Endothelial cell of umbilical vein (primary cell): ENCODE measurements around the gene CHI3L2. TPM values are rescaled to one million over a fixed set of nuclear protein-coding genes. Genes with fewer than 3 reads are reported as not detected.

Experiments used
- BruUV-seq: library from RNA; stranded (reverse); fragments of 400-500 nt; replicated peaks from 2 replicates; lab custom pipeline; 2021; lab: Mats Ljungman, UMichigan
- CTCF ChIA-PET: fragments of 300-600, 350-600 bp; sonication (Branson Sonifier 250); formaldehyde crosslinking; loops from one replicate; lab custom pipeline; 2021; ENCODE audit warnings: antibody characterized with exemption, inconsistent platforms; lab: Charles Lee
- POLR2A ChIA-PET: fragments of 300-600, 350-600 bp; sonication (Branson Sonifier 250); formaldehyde crosslinking; loops from one replicate; lab custom pipeline; 2021; ENCODE audit warnings: antibody characterized with exemption, inconsistent platforms; lab: Charles Lee
- DNase-seq: peaks from one replicate; pipeline ENCODE4 v3.0.0-alpha.2; 2011; ENCODE audit warnings: low read depth, low spot score
- FAIRE-seq: peaks from 2 replicates; lab custom pipeline; 2011; peaks lifted over from hg19 to GRCh38; lab: Jason Lieb, UNC
- H2AFZ ChIP-seq: 2 replicates; pipeline ENCODE4 v1.6.0; 2012; ENCODE audit warnings: low read depth, low read length, control low read depth, inconsistent platforms
- H3K27ac ChIP-seq: 2 replicates; pipeline ENCODE4 v1.5.1; 2011; ENCODE audit warnings: low read depth, mild to moderate bottlenecking, control low read depth, low read length, moderate library complexity; ENCODE audit not compliant: insufficient read depth
- H3K27me3 ChIP-seq, 2 experiments: 2 replicates each; pipeline versions ENCODE4 v1.6.0 to v1.6.1; 2011; ENCODE audit warnings: low read length in 2 of 2, mixed read lengths in 1 of 2; ENCODE audit not compliant: control insufficient read depth in 2 of 2, insufficient read depth in 2 of 2
- H3K36me3 ChIP-seq, 2 experiments: 2 replicates in 1 of 2; 3 replicates in 1 of 2; pipeline ENCODE4 v1.5.1; 2011; ENCODE audit warnings: low read length in 2 of 2, mild to moderate bottlenecking in 1 of 2, moderate library complexity in 1 of 2; ENCODE audit not compliant: control insufficient read depth in 2 of 2, insufficient read depth in 2 of 2; ENCODE audit errors: extremely low read depth in 1 of 2
- H3K4me1 ChIP-seq: 3 replicates; pipeline ENCODE4 v1.5.1; 2011; ENCODE audit warnings: mild to moderate bottlenecking, low read length; ENCODE audit not compliant: control insufficient read depth, insufficient read depth; ENCODE audit errors: extremely low read depth
- H3K4me2 ChIP-seq: 2 replicates; pipeline ENCODE4 v1.6.1; 2011; ENCODE audit warnings: low read length, control low read depth, mixed read lengths; ENCODE audit not compliant: insufficient read depth
- H3K4me3 ChIP-seq, 3 experiments: fragments of 200-600 bp in 1 of 3; sonication (generic), shearing (Covaris generic) in 1 of 3; replicated peaks in 1 of 3; 2 replicates each; pipeline ENCODE4 v1.5.1; 2011 to 2016; ENCODE audit warnings: control low read depth in 3 of 3, low read length in 3 of 3, mild to moderate bottlenecking in 2 of 3, inconsistent platforms in 1 of 3, low read depth in 1 of 3, moderate library complexity in 1 of 3; ENCODE audit not compliant: insufficient read depth in 1 of 3
- H3K79me2 ChIP-seq: 2 replicates; pipeline ENCODE4 v1.6.0; 2012; ENCODE audit warnings: low read length, inconsistent platforms; ENCODE audit not compliant: control insufficient read depth, insufficient read depth
- H3K9ac ChIP-seq: replicated peaks from 2 replicates; pipeline ENCODE3; 2011; ENCODE audit warnings: low read length, control low read depth; ENCODE audit not compliant: insufficient read depth; ENCODE audit errors: extremely low read depth
- H3K9me1 ChIP-seq: replicated peaks from 3 replicates; pipeline ENCODE4 v1.6.0; 2011; ENCODE audit warnings: mild to moderate bottlenecking, low read length; ENCODE audit not compliant: control insufficient read depth, insufficient read depth; ENCODE audit errors: extremely low read depth
- H3K9me3 ChIP-seq: replicated peaks from 2 replicates; pipeline ENCODE4 v1.5.1; 2012; ENCODE audit warnings: low read length, inconsistent platforms; ENCODE audit not compliant: control insufficient read depth, insufficient read depth
- H4K20me1 ChIP-seq: replicated peaks from 2 replicates; pipeline ENCODE3; 2011; ENCODE audit warnings: mild to moderate bottlenecking, low read length; ENCODE audit not compliant: control insufficient read depth, insufficient read depth; ENCODE audit errors: extremely low read depth
- GATA2 ChIP-seq: IDR thresholded peaks from 2 replicates; pipeline ENCODE4 v1.7.0; 2011; ENCODE audit warnings: low read depth, mild to moderate bottlenecking, moderate library complexity, mixed read lengths, low read length; ENCODE audit not compliant: insufficient read length, insufficient read depth
- POLR2AphosphoS5 ChIP-seq: IDR thresholded peaks from 2 replicates; pipeline ENCODE4 v1.6.1; 2012; ENCODE audit warnings: low read depth, mild to moderate bottlenecking, control low read depth, low read length, moderate library complexity; ENCODE audit not compliant: insufficient read depth
- dilution Hi-C: fragments of 300-500 bp; cut with MboI; formaldehyde crosslinking; loops from one replicate; pipeline ENCODE4 v1.15.0; 2019; ENCODE audit warnings: low sequenced_read_pairs; ENCODE audit not compliant: extremely low pct_ligation_motif_present
- intact Hi-C: fragments of 100-400 bp; cut with micrococcal nuclease; formaldehyde crosslinking; loops from one replicate; pipeline ENCODE4 v1.10.0; 2022
- polyA plus RNA-seq, 4 experiments: library from polyadenylated mRNA; depleted of rRNA in 3 of 4; stranded (reverse) in 3 of 4; unstranded in 1 of 4; fragments of >200 nt; gene quantifications; 2 replicates each; pipeline versions ENCODE4 v1.2.1 to v1.2.3, GENCODE V29; 2011 to 2012; ENCODE audit warnings: missing spikeins in 1 of 4
- total RNA-seq: library from RNA; stranded (reverse); gene quantifications from 2 replicates; pipeline ENCODE4 v1.2.3, GENCODE V29; 2021
- TF ChIP-seq, protein P1 (sequence below): IDR thresholded peaks from 2 replicates; pipeline ENCODE4 v1.6.1; 2011; ENCODE audit not compliant: insufficient read depth, insufficient read length

The CHI3L2 gene
- total and polyA plus RNA-seq, 2 donors (not counting 3 experiments of a cell fraction or from before 2014, with no cell fraction given), result not detected

DNA sequence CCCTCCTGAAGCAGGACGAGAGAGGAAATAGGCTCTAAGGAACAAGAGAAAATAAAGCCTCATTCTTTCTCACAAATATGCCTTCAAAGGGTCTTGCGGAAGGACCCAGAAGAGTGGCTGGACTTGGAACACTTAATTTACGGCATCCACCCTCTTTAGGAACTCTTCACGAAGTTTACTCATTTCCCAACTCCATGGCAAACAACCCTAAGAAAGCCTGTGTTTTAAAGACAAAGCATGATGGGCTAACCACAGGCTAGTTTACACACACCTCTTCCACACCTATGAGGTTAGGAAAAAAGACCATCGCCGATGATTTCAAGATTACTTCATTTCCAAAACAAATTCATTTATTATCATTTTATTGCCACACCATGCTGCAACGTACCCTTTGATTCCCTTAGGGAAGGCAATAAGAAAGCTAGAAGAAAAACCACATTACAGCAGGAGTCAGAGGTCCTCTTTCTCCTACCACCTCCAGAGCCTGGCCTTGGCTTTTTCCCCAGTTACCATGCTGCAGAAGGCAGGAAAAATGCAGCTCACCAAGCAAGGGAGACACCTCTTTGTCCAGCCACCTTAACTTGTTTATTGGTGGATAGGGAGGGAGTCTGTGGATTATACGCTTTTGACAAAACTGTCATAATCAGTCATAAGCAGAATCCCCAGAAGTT, 29.6 kb downstream of the CHI3L2 start:
- BruUV-seq, result no TSS peak
- no peak overlapping the region for H3K9ac ChIP-seq
- H3K36me3 ChIP-seq, result no peaks in the 10 kb centered on the region
- H3K9me1 ChIP-seq, result no peaks in the 10 kb centered on the region
- ChIA-PET POLR2A (no interaction called here), CTCF (interaction anchor here (0.6 to 1.6 kb wide), 2 partner anchors 17 to 64 kb away, joined by 3 read pairs; no protein-coding TSS in a partner anchor)
- H3K79me2 ChIP-seq, result no peaks in the 10 kb centered on the region
- DNase-seq, result no peak
- intact Hi-C loops (no loop called here), dilution Hi-C loops (no loop called here)
- no peak overlapping the region for H2AFZ ChIP-seq
- H3K9me3 ChIP-seq, result no peaks in the 10 kb centered on the region
- H4K20me1 ChIP-seq, result no peaks in the 10 kb centered on the region
- TF ChIP-seq, protein P1, sequence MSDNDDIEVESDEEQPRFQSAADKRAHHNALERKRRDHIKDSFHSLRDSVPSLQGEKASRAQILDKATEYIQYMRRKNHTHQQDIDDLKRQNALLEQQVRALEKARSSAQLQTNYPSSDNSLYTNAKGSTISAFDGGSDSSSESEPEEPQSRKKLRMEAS, result no peak
- no peak overlapping the region for H3K4me2 ChIP-seq
- no peaks in the 10 kb centered on the region for H3K4me1 ChIP-seq
- H3K27me3 ChIP-seq, result peaks cover 2% of the 10 kb centered on the region in 2 experiments
- FAIRE-seq, result no peak
- H3K27ac ChIP-seq, result no peak overlapping the region
- no peak overlapping the region for H3K4me3 ChIP-seq

DNA sequence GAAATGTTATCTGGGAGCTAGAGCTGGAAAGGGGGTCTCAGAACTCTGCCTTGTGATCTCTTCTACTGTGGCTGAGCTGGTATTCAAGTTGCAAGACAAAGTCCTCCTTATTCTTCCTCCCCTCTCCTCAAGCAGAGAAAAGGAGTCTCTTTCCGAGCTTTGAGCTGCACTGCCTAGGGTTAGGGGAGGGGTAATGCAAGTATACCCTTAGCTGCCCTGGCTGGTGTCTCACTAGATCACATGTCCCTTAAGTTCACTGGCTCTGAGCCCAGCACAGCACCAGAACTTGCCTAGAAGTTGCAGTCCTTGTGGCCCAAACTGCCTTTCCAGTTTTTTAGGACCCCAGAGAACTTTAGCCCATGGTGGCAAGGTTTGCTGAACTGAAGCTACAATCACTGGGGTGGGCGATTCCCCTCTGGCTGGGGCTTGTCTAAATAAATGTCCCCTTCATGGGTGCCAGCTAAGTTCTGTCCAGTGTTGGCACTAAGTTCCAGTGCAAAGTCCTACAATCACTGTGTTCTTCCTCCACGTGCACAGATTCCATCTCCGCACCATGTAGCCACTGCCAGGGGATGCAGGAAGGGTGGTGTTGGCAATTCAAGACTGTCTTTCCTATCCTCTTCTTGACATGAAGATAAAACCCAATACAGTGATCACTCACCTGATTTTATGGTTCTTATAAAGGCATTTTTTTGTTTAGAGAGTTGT, 40.4 kb downstream of the CHI3L2 start:
- FAIRE-seq (no peak), DNase-seq (no peak)
- Histone ChIP-seq H3K36me3 (no peaks in the 10 kb centered on the region), H3K4me3 (no peak overlapping the region), H3K9me3 (no peaks in the 10 kb centered on the region), H3K4me2 (no peak overlapping the region), H3K27me3 (peaks cover 26 to 27% of the 10 kb centered on the region in 2 experiments), H2AFZ (no peak overlapping the region), H3K79me2 (no peaks in the 10 kb centered on the region), H3K27ac (no peak overlapping the region), H3K9me1 (no peaks in the 10 kb centered on the region), H4K20me1 (no peaks in the 10 kb centered on the region), H3K4me1 (no peaks in the 10 kb centered on the region), H3K9ac (no peak overlapping the region)
- POLR2A ChIA-PET, result no interaction called here
- no TSS peak for BruUV-seq
- TF ChIP-seq POLR2AphosphoS5, result no peak
- TF ChIP-seq, protein P1, result no peak
- TF ChIP-seq GATA2, result no peak
- CTCF ChIA-PET, result no interaction called here
- intact Hi-C loops, result no loop called here
- dilution Hi-C loops, result no loop called here
